Neural cell (in vitro differentiated cells): ENCODE measurements around the gene ANKS3.

Experiments used
- MXI1 ChIP-seq: fragments of 450-650 bp; conservative IDR thresholded peaks from 2 replicates; pipeline ENCODE4 v1.6.1; 2014; ENCODE audit warnings: antibody characterized with exemption, mild to moderate bottlenecking; ENCODE audit not compliant: poor library complexity, severe bottlenecking
- POLR2AphosphoS5 ChIP-seq: IDR thresholded peaks from 2 replicates; pipeline ENCODE4 v1.6.1; 2012
- TAF1 ChIP-seq: IDR thresholded peaks from 2 replicates; pipeline ENCODE4 v1.6.1; 2012; ENCODE audit warnings: low read depth
- TF ChIP-seq, protein P1 (sequence below): fragments of 450-650 bp; IDR thresholded peaks from 2 replicates; pipeline ENCODE4 v1.5.1; 2014; ENCODE audit warnings: antibody characterized with exemption, mild to moderate bottlenecking, moderate library complexity; ENCODE audit not compliant: poor library complexity, severe bottlenecking

DNA sequence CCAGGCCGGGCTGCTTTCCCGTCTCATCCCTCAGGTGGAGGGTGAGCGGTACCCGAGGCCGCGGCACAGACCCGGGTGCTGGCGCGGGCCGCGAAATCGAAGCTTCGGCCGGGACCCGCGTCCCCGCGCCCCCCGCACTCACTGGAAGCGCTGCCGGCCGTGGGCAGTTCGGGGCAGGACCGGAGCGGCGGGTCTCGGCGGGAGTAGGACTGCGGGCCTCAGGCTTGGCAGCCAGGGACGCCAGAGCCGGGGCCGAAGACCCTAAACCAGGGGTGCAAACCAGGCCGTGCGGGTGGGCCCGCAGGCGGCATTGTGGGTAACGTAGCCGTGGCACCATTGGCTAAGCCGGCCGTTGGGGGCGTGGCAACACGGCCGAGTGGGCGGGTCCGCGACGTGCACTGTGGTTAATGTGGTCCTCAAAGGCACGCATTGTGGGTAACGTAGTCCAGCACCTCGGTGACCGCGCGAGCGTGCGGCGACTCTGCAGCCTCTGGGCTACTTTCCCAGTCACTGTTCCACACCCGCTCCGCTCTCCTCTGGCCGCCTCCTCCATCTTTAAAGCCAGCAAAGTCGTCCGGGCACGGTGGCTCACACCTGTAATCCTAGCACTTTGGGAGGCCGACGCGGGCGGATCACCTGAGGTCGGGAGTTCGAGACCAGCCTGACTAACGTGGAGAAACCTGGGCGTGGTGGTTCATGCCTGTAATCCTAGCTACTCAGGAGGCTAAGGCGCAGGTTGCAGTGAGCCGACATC is 33.0 kb upstream of the ANKS3 start, which contains the start of gene ZNF500:
- TF ChIP-seq, protein P1, sequence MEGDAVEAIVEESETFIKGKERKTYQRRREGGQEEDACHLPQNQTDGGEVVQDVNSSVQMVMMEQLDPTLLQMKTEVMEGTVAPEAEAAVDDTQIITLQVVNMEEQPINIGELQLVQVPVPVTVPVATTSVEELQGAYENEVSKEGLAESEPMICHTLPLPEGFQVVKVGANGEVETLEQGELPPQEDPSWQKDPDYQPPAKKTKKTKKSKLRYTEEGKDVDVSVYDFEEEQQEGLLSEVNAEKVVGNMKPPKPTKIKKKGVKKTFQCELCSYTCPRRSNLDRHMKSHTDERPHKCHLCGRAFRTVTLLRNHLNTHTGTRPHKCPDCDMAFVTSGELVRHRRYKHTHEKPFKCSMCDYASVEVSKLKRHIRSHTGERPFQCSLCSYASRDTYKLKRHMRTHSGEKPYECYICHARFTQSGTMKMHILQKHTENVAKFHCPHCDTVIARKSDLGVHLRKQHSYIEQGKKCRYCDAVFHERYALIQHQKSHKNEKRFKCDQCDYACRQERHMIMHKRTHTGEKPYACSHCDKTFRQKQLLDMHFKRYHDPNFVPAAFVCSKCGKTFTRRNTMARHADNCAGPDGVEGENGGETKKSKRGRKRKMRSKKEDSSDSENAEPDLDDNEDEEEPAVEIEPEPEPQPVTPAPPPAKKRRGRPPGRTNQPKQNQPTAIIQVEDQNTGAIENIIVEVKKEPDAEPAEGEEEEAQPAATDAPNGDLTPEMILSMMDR: no peak
- TF ChIP-seq POLR2AphosphoS5 (peak; percentile 87), MXI1 (peak; percentile 82), TAF1 (no peak)
